GM18907 (cell line): Measurements from ENCODE around the gene PIP4P1.
A peak's percentile ranks its signal among the peaks of the same experiment; 100 is the strongest.

ENCODE experiments used
- ATAC-seq: cut with Tn5 transposase; IDR thresholded peaks from one replicate; pipeline ENCODE4 v1.9.1; 2021; ENCODE audit warnings: mild to moderate bottlenecking, moderate library complexity; ENCODE audit not compliant: unreplicated experiment

Gene PIP4P1

DNA sequence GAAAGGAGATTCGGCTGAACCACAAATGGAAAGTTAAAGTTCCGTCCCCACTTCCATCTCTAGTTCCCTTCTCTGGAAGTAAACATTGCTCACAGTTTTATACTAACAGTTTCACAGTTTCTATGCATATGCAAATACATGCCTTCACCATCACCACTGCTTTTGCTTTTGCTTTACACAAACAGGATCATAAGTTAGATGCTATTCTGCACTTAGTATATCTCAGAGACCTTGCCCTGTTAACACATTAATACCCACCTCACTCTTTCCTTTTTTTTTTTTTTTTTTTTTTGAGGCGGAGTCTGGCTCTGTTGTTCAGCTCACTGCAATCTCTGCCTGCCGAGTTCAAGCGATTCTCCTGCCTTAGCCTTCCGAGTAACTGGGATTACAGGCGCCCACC is 48.8 kb downstream of the PIP4P1 start:
- ATAC-seq: peak; percentile 61

DNA sequence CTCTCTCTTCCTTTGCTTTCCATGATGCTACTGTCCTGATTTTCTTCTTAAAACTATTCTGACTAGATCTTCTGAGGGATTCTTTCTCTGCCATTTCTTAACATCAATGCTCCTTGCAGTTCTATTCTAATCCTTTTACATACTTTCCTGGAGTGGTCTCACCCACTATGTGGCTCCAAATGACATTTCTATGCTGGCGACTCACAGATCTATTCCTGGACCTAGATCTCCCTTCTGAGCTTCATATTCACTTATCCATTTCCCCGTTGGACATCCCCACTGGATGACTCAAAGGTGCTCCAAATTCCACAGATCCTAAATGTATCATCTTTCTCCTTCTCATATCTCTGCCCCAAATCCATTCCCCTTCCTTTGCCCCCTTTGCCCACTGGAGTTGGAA is 52.0 kb downstream of the PIP4P1 start:
- ATAC-seq: no peak
